ENCODE measurements around the gene GCLC.

GCLC gene

DNA sequence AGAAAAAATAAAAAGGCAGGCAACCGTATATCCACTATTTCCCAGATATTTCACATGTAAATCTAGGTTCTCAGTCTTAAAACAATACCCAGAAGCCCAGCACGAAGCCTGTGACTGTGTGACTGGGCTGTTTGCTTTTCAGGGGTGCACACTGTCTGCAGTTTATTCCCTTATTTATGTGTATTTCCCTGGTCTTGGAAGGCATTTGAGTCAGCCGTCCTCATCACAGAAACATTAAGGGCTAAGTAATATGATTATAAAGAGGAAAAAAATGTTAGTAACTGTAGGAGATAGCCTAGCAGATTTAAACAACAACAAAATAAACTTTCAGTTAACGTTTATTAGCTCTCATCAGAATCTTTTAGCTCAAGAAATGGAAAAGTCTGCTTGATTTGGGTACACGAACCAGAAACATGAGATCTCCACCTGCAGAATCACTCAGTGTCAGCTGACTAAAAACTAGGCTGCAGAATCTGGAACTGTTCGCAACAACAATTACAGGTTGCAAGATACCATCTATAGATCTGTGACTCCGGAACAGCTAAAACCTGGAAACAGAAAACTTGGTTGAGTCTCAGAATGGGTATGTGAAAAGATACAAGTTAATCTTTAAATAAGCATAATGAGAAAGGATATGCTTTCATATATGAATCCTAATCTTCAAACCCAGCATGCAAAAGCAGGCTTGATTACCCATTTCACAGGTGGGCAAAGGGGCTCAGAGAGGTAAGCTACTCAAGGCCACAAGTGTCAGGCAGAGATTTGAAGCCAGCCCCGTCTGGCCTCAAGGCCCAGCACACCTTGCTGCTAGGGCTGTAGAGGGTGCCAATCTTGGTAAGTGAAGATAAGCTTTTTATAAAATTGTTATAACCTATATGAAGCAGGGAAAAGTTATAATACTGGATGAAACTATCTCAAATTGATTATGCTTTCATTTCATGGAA is 21.1 kb downstream of the GCLC start:
- DNase-seq (ENCODE audit: low read depth) = no peak

DNA sequence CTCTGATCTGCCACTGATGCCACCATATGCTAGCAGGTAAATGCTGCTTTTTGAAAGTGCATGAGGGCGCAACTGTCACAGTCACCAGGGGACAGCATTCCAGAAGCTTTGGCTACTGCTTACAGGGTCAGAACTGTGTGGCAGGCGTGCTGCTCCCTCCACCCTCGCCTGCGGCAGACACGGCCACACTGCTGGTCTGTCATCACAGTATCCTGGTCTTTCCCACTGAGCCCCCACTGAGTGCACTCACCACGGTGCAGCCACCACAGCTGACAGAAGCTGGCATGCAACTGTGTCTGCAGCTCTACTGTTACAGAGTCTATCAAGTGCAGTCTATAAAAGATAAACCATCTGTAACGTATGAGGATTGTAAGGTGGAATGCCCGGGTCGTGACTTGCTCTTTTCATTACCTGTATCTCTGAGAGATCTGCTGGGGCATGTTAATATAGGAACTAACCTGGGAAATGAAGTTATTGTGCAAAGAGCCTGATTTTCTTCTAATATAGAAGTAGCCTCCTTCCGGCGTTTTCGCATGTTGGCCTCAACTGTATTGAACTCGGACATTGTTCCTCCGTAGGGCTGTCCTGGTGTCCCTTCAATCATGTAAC is 24.5 kb downstream of the GCLC start:
- no peak for DNase-seq (ENCODE audit: low read depth)

DNA sequence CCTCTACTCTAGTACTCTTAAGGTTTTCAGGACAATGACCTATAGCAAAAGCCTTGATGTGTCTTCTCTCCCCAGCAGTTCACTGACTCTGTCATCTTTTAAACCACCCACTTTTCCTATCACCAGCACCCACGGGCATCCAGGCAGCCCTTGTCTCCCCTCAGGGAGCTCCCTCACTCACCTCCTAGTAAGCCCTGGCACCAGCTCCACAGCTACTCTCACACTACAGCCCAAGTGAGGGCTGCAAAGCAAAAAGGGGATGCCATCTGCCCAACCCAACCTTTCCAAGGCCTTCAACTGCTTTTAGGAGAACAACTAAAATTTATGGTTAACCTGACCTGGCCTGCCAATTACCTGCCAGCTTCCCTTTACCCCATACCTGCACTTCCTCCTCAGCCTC is 26.0 kb downstream of the GCLC start:
- no peak for DNase-seq (ENCODE audit: low read depth)

DNA sequence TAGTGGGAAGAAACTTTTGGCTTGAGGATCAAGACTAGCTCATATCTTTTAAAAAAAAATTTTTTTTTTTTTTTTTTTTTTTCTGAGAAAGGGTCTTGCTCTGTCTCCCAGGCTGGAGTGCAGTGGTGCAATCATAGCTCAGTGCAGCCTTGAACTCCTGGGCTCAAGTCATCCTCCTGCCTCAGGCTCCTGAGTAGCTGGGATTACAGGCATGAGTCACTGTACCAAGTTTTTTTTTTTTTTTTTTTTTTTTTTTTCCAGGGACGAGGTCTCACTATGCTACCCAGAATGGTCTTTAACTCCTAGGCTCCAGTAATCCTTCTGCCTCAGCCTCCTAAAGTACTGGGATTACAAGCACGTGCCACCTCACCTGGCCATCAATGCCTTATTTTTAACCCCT is 27.9 kb downstream of the GCLC start:
- DNase-seq (ENCODE audit: low read depth) = no peak

DNA sequence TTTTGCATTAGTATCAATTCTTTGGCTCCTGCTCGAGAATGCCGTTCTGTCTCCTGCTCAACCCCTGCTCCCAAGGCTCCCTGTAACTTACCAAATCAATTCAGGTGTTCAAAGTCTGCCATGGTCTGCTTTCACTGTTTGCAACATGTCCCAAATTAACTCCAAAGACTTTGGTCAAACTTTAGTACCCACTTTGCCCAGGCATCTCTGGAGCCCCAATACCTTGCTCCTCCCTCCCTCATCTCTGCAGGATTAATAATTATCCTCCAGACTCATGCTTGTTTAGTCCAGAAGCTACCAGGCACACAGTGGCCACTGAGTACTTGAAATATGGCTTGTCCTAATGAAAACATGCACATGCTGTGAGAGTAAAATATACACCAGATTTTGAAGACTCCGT is 30.2 kb downstream of the GCLC start:
- no peak for DNase-seq (ENCODE audit: low read depth)

DNA sequence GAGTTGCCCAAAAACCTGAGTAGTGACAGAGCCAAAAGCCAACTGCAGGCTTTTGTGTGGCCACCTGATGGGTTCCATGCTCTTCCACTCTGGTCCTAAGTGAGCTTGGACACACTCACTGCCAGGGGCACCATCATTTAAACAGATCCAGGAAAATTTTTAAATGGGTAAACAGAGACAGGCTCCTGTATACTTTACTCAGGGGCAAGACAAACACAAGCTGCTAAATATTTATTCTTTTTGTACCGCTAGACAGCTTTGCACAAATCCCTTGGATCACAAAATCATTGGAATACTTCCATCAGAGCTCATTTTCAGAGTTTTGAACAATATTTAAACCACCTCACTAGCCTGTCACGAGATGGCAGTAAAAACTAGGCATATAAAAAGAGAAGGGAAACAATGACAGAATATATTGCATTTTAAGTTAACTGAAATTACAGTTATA is 31.4 kb downstream of the GCLC start:
- DNase-seq (ENCODE audit: low read depth) = no peak

DNA sequence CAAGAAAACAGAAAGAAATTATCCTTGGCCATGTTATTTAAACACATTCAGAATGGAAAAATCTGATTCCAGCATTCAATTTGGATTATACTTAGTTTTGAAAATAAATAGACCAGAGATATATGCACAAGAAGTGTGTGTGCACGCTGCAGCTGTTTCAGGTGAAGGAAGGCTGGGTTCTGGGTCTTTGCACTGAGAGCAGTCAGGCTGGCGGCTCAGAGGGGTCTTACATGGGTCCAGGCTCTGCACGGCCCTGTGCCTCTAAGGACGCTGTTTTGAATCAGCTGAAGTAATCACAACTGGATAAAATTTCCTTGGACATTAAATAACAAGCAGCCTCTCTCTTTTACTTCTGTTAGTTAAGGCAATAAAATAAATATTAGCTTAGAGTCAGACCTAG is 31.8 kb downstream of the GCLC start:
- DNase-seq (ENCODE audit: low read depth) = no peak

DNA sequence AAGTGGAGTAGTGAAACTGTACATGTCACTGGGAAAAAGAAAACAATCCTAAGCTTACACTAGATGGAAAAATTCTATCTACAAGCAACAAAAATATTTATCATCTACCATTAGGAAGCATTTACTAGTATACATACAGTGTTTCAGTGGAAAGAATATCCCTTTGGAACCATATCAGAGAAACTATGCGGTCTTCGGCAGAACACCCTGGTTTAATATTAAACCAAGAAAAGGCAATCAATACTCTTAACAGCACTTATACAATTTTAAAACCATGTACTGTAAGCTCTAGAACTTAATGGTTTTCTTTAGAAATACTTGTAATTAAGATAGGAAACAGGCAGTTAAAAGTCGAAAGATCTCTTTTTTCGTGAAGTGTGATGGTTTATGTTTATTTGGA is 32.3 kb downstream of the GCLC start:
- DNase-seq (ENCODE audit: low read depth) = no peak

DNA sequence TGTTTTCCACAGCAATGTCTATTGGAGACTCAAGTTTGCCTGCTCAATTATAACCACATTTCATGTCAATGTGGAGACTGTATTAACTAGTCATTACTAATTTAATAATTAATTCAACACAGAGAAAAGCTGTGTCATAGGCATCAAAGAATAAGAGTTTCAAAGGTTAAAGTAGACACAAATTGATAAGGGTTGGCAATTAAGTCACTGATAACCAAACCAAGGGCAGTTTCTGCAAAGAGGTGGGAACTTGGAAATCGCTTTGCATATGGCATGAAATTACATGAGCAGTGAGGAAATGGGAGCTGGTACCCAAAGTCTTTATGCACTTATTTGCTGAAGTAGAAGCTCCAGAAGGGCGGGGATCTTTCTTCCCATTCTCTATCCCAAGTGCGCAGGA is 34.2 kb downstream of the GCLC start:
- DNase-seq (ENCODE audit: low read depth) = no peak

DNA sequence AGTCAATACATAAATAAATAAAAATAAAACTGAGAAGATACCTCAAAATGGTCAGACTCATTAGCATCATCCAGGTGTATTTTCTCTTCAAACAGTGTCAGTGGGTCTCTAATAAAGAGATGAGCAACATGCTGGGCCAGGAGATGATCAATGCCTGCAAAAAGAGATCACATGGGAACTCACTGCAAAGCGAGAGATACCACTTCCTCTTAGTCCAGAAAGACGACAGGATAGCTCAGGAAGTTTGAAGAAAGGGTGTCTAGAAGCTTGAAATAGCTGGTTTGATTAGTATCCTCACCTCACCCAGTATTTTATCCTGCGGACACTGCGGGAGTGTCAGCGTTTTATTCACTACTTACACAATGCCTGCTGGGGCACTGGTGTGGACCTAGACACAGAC is 38.0 kb downstream of the GCLC start:
- no peak for DNase-seq (ENCODE audit: low read depth)

DNA sequence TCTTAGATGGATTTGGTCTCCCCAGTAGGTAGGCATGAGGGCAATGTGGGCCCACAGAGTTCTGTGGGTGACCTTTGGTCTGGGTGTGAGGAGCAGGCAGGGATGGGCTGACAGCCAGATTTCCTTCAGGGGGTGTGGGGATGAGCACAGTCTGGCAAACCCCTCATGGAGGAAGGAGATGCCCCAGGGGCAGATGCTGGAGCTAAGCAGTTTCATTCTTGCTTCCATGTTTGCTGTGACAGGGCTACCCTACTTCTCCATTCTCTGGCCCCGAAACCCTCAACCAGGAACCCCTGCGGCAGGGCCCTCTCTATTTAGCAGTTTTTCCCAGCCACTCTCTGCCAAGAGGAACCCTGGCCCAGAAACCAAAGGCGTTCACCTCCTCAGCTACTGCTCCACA is 40.4 kb downstream of the GCLC start:
- DNase-seq (ENCODE audit: low read depth) = no peak

DNA sequence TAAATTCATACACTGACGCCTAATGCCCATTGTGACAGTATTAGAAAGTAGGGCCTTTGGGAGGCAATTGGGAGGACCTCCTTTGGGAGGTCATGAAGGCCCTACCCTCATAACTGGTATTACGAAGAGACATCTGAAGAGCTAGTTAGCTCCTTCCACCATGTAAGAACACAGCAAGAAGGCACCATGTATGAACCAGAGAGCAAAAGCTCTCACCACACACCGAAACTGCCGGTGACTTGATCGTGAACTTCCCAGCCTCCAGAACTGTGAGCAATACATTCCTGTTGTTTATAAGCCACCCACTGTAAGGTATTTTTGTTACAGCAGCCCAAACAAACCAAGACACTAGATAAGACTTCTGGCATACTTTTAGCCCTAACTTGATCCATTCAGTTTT is 41.8 kb downstream of the GCLC start:
- no peak for DNase-seq (ENCODE audit: low read depth)

DNA sequence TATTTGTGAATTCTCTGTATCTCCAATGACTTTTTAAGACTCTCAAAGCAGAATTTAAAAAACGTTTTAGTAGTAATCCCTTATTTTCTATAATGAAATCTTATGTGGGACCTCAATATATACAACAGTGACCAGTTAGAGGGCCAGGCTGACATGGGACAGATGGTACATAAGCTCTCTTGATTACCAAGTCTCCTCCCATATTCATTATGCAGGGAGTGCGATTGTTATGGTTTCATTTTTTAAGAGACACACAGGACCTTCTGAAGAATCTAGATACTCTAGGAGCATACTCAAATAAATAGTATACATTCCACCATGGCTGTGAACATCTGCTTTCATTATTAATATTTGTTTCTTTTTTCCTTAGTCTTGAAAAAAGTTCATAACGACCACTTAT is 43.5 kb downstream of the GCLC start:
- DNase-seq (ENCODE audit: low read depth) = no peak

DNA sequence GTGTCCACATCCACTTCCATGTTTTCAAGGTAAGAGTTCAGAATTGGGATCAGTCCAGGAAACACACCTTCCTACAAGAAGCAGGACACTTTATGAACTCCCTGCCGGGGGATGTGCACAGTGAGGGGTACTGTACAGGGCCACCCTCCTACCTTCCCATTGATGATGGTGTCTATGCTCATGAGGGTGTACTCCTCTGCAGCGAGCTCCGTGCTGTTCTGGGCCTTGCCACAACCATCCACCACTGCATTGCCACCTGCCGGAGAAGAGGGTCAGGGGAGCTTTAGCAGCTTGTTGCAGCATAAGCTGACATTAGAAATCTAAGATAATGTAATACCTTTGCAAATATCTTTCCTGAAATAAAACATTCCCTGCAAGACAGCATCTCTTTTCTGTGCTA is 44.8 kb downstream of the GCLC start:
- DNase-seq (ENCODE audit: low read depth) = no peak

DNA sequence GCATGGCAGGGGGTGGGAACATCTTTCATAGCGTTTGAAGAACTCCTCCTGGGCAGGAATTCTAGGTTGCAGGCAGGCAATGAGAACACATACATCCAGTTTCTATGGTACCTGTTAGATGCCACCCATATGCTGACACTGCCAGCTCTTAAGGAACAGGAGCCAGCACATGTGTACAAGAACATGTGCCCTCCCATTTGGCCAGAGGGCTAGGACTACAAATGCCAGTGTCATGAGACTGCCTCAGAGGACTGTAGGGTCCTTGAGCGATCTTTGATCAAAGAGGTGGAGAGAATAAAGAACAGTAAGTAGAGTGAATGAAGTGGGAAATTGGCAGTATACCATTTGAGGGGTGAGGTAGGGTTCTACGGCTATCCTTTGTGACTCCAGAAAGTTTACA is 45.8 kb downstream of the GCLC start:
- DNase-seq (ENCODE audit: low read depth) = no peak

DNA sequence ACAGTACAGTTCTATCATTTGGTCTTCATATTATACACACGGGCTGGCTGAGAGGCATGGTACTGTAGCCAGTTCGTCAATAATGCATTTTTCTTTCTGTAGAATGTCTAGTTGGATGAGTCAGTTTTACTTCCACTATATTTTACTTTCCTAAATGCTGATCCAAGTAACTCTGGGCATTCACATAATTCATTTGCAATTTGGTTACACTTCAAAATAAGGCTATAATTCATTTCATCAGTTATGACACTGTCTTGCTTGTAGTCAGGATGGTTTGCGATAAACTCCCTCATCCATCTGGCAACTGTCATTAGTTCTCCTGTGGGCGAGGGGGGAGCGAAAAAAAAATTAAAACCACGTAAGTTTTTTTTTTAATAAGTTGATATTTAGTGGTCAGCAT is 46.3 kb downstream of the GCLC start:
- no peak for DNase-seq (ENCODE audit: low read depth)

DNA sequence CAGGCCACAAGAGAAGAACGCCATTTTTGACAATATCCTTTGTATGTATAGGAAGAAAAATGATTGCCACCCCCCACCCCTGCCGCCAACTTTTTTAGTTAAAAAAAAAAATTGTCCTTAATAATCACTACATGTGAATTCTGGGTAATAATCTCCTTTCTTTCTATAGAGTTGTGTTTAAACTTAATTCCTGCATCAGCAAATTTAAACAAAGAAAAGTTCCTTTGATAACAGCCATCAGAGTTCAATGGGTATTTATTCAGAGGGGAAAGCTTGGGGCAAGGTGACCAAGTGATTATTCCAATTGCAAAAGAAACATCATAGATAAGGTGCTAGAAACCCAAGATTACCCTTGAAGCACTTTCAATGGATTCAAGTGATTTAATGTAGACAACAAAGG is 47.0 kb downstream of the GCLC start:
- DNase-seq (ENCODE audit: low read depth) = no peak

DNA sequence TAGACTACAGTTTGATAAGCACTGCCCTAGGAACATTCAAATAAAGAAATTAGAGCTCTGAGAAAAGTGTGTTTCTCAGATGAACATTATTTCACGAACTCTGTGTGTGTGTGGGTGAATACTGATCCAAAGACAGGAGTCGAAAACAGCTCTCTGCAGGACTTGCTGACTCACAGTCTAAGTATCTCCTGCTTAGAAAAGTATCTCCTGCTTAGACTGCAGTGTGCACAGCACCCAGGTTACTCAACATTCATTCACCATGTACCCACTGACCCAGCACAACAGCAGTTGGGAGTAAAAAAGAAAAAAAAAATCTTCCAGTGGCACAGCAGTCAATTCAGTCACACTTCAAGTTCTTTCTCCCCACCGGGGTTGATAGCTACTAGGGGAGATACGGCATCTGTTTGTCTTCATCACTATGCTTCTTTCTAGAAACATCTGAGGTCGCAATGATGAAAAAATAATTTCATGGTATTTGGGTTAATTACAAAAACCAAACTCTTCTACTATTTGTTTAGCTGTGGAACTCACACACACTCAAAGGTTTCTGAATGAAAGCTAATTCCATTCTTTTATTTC is 48.0 kb downstream of the GCLC start:
- DNase-seq (ENCODE audit: low read depth) = no peak

DNA sequence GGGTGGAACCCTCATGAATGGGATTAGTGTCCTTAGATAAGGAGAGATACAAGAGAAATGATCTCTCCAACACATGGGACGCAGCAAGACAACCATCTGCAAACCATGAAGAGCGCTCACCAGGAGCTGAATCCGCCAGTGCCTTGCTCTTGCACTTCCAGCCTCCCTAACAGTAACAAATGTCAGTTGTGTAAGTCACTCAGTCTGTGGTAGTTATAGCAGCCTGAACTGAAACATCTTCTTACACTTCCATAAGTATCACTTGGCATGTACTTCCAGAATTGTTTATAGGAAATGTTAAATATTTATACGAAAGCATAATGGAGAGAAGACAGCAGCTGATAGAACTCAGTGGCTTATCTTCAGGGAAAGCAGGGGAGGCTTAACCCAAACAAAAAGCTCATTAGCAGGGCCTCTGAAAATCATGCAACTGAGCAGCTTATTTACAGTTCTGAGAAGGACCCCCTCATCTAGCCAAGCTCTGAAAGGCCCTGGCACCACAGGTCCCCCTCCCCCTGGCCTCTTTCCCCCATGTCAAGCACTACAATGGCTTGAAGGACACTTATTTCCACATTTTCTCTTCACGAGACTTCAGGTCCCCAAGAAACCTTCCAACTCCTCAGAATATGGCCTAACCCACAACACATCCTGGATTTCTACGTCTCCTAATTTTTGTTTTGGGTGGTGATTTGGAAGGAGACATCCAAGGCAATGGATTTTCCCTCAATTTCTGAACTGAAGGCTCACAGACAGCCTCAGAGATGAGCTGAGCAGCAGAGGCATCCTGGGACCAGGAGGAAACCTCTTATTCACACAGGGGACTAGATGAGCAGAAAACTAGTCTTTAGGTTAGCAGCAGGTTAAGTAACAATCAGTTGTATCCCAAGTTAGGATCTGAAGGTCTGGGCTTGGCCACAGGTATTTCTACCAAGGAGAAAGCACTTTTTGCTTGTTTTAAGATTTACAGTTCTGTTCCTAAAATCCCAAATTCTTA is 49.1 kb downstream of the GCLC start:
- no peak for DNase-seq (ENCODE audit: low read depth)

DNA sequence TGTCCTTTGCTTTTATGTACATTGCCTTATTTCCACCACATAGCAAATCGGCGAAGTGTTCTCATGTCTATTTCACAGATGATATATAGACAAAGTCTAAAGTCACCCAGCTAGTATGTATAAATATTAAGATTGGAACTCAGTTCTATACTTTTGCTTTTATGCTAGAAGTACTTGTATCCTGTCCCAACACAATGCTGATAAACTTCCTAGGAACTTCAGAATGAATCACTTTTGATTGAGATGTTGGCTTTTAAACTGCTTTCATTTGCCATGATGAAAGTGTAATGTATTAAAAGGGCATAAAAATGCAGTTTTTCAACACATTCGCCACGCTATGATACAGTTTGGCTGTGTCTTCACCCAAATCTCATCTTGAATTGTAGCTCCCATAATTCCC is 50.8 kb downstream of the GCLC start:
- DNase-seq (ENCODE audit: low read depth) = no peak

DNA sequence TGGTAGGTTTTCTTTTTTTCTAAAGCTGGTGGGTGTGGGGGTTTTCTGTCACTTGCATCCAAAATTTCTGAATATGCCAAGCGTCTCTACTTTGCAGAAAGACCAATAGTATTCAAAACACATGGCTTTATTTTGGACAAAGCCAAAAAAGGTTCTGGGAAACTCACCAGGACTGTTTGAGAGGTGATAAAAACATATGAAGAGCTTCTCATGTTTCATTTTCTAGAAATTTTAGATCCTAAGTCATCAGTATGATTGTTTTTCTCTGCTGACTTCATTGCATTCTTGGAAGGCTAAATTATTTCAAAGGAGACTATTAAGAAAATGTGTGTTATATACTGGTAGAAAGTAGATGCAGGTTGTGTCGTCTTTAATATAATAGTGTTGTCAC is 51.3 kb downstream of the GCLC start:
- no peak for DNase-seq (ENCODE audit: low read depth)

Data from activated T-cell treated with anti-CD3 and anti-CD28 coated beads for 1 hour (primary cell).